Neural crest cell (in vitro differentiated cells): ENCODE measurements around the gene MICALL2. TPM values are rescaled to one million over a fixed set of nuclear protein-coding genes. Genes with fewer than 3 reads are reported as not detected.

Source experiments
- DNase-seq: peaks from one replicate; pipeline ENCODE4 v3.0.0; 2021; ENCODE audit warnings: low read depth, mixed read lengths, low spot score
- H3K27ac Mint-ChIP-seq: one replicate; pipeline ENCODE4 v1.8.0; 2021; ENCODE audit warnings: mild to moderate bottlenecking, mixed read lengths; ENCODE audit not compliant: unreplicated experiment
- H3K27me3 Mint-ChIP-seq: 2 replicates; pipeline ENCODE4 v1.8.0; 2021; ENCODE audit warnings: low read depth, mild to moderate bottlenecking, mixed read lengths
- H3K36me3 Mint-ChIP-seq: 2 replicates; pipeline ENCODE4 v1.8.0; 2021; ENCODE audit warnings: low read depth, mild to moderate bottlenecking, mixed read lengths
- H3K4me1 Mint-ChIP-seq: 2 replicates; pipeline ENCODE4 v1.8.0; 2021; ENCODE audit warnings: mixed read lengths
- H3K4me3 Mint-ChIP-seq: one replicate; pipeline ENCODE4 v1.8.0; 2021; ENCODE audit warnings: mild to moderate bottlenecking, mixed read lengths
- H3K9me3 Mint-ChIP-seq: 2 replicates; pipeline ENCODE4 v1.8.0; 2021; ENCODE audit warnings: mixed read lengths
- CTCF ChIP-seq: fragments of 200-600 bp; sonication (generic); conservative IDR thresholded peaks from 2 replicates; pipeline ENCODE4 v1.5.0; 2021; ENCODE audit warnings: antibody characterized with exemption, mild to moderate bottlenecking
- total RNA-seq: library from RNA; stranded (reverse); gene quantifications from 2 replicates; pipeline ENCODE4 v1.2.1, GENCODE V29; 2021

The MICALL2 gene
- total RNA-seq, 1 donor from 2014 or later: 18.7 TPM

GRCh38 chr7:1411414-1411813 lies 47.9 kb downstream of the MICALL2 start:
- Mint-ChIP-seq H3K9me3 (no peaks in the 10 kb centered on the region), H3K4me1 (no peaks in the 10 kb centered on the region), H3K27me3 (peaks cover 55% of the 10 kb centered on the region), H3K27ac (no peak overlapping the region), H3K36me3 (no peaks in the 10 kb centered on the region), H3K4me3 (no peak overlapping the region)
- DNase-seq: no peak
- TF ChIP-seq CTCF: no peak

GRCh38 chr7:1410992-1411391 lies 48.3 kb downstream of the MICALL2 start:
- TF ChIP-seq CTCF: no peak
- no peaks in the 10 kb centered on the region for H3K4me1 Mint-ChIP-seq
- no peak overlapping the region for H3K27ac Mint-ChIP-seq
- H3K27me3 Mint-ChIP-seq: peaks cover 55% of the 10 kb centered on the region
- DNase-seq: no peak
- no peaks in the 10 kb centered on the region for H3K36me3 Mint-ChIP-seq
- H3K4me3 Mint-ChIP-seq: no peak overlapping the region
- H3K9me3 Mint-ChIP-seq: no peaks in the 10 kb centered on the region

- H3K4me1 Mint-ChIP-seq: no peaks in the 10 kb centered on the region
- no peak for DNase-seq
- H3K36me3 Mint-ChIP-seq: no peaks in the 10 kb centered on the region
- H3K4me3 Mint-ChIP-seq: no peak overlapping the region
- no peak overlapping the region for H3K27ac Mint-ChIP-seq
- no peaks in the 10 kb centered on the region for H3K9me3 Mint-ChIP-seq
- no peak for TF ChIP-seq CTCF
- peaks cover 64% of the 10 kb centered on the region for H3K27me3 Mint-ChIP-seq
Measured at GRCh38 chr7:1409555-1409954, 49.7 kb downstream of the MICALL2 start.

- no peak for DNase-seq
- no peak for TF ChIP-seq CTCF
- Mint-ChIP-seq H3K27ac (no peak overlapping the region), H3K4me1 (peaks cover 7% of the 10 kb centered on the region), H3K9me3 (no peaks in the 10 kb centered on the region), H3K27me3 (peaks cover 72% of the 10 kb centered on the region), H3K36me3 (no peaks in the 10 kb centered on the region), H3K4me3 (no peak overlapping the region)
Measured at GRCh38 chr7:1408466-1408865, 50.8 kb downstream of the MICALL2 start.

- peaks cover 7% of the 10 kb centered on the region for H3K4me1 Mint-ChIP-seq
- peaks cover 74% of the 10 kb centered on the region for H3K27me3 Mint-ChIP-seq
- H3K27ac Mint-ChIP-seq: no peak overlapping the region
- no peaks in the 10 kb centered on the region for H3K36me3 Mint-ChIP-seq
- no peak for TF ChIP-seq CTCF
- H3K4me3 Mint-ChIP-seq: no peak overlapping the region
- H3K9me3 Mint-ChIP-seq: no peaks in the 10 kb centered on the region
- no peak for DNase-seq
Measured at GRCh38 chr7:1407892-1408291, 51.4 kb downstream of the MICALL2 start.
